ENCODE measurements around the gene ENTPD3.

DNA sequence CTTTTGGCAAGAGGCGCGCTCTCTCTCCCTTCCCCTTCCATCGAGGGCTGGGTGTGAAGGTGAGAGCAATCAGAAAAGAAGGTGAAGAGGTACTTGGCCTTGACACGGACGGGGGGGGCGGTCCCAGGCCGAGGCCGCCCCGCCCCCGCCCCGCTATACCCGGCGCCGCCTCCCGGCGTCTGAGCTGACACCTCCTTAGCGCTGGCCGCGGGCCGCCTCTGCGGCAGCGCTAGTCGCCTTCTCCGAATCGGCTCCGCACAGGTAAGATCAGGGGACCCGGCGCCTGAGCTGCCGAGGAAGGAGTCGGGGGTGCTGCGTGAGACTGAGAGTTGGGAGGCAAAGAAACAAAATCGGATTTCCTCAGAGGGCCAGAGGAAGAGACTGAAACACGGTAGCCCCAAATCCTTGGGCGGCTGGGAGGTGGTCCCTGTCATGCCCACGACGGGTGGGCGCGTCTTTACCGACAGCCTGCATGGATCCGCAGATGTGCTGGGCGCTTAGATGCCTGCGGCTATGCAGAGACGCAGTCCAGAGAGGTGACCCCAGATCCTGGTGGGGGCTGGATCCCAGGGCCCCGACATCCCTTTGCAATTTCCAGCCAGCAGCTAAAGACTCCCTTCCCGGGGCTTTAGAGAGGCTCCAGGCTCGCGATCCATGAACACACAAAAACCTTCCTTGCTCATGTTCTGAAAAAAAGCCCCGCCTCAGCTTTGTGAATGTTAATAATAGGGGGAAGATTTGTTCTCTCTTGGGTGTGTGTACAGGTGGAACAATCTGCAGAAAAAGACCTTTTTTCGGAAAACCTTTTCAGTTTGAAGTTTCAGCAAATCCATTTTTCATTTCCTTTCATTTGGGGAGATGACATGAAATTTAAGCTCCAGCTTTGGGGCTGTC lies at the start of gene ENTPD3:
- TF ChIP-seq, protein P1, sequence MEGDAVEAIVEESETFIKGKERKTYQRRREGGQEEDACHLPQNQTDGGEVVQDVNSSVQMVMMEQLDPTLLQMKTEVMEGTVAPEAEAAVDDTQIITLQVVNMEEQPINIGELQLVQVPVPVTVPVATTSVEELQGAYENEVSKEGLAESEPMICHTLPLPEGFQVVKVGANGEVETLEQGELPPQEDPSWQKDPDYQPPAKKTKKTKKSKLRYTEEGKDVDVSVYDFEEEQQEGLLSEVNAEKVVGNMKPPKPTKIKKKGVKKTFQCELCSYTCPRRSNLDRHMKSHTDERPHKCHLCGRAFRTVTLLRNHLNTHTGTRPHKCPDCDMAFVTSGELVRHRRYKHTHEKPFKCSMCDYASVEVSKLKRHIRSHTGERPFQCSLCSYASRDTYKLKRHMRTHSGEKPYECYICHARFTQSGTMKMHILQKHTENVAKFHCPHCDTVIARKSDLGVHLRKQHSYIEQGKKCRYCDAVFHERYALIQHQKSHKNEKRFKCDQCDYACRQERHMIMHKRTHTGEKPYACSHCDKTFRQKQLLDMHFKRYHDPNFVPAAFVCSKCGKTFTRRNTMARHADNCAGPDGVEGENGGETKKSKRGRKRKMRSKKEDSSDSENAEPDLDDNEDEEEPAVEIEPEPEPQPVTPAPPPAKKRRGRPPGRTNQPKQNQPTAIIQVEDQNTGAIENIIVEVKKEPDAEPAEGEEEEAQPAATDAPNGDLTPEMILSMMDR (IDR thresholded peaks at IDR 0.05), result no peak
- no peak for TF ChIP-seq POLR2A (IDR thresholded peaks at IDR 0.05)
